Effector CD8-positive, alpha-beta T cell (primary cell): ENCODE results near the gene ADAM23.

ENCODE experiments used
- DNase-seq: peaks from one replicate; lab custom pipeline; 2025; lab: John Stamatoyannopoulos, UW

Gene ADAM23

DNA sequence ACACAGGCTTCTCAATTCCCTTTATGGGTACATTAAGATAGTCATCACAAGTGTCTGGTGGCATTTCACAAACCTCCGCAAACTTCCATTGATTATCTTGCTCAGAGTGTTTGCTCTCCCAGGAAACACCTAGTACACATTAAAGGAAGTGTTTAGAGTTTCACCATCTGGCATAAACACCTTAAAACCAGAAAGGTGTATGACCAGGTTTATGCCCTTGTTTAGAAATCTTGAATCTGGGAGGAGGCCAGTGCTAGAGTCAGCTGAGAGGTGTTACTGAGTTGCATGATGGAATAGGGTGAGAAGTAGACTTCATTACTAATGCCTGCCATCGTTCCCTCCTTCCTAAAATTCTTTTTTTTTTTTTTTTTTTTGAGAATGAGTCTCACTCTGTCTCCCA is 120.0 kb downstream of the ADAM23 start:
- DNase-seq = no peak

DNA sequence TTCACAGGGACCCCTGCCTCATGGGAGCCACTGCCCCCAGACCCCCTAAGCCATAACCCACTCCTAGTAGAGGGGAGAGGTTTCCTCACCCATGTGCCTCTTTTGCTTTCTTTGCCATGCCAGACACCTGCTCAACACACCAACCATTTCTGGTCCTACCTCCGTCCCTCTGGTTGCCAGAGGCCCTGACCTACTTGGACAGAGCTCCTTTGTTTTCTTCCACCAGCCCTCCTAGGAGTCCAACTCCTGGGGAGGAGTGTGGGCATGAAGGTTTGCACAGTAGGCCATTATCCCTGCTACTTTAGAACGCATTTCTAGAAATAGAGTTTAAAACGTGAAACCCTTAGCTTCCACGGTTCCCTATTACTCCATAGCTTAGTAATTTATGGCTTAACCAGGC is 122.3 kb downstream of the ADAM23 start:
- no peak for DNase-seq

DNA sequence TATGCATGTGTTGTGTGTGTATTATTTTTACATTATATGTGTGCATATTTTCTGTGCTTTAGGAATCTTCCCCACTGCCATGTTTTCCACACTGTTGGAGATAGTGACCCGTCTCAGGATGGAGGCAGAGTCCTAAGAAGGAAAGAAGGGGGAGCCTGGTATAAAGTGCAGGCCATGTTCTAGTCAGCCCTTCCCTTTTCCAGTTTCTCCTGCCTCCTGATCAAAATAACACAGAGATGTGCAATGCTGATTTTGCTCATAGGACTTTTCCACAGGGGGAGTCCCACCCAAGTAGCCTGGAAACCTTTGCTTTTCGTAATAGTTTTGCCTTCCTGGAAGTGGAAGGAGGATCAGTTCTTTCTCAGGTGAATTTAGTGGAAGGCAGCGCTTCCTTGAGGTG is 126.1 kb downstream of the ADAM23 start:
- no peak for DNase-seq

DNA sequence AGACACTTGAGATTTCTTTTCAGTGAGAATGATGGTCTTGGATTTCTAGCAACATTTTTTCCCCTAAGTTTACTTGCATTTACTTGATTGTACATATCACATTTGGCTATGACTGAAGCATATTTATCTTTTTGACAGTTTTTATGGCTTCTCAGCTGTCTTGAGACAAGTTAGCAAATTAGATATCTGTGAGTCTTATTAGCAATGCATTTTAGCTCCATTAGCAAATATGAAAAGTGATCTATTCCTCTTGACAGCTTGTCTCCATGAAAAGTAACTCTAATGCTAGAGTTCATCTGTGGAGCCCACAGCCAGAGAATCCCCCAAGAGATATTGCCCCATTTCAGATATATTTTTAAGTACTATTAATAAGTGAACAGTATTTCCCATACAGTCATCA is 126.9 kb downstream of the ADAM23 start:
- DNase-seq = no peak

DNA sequence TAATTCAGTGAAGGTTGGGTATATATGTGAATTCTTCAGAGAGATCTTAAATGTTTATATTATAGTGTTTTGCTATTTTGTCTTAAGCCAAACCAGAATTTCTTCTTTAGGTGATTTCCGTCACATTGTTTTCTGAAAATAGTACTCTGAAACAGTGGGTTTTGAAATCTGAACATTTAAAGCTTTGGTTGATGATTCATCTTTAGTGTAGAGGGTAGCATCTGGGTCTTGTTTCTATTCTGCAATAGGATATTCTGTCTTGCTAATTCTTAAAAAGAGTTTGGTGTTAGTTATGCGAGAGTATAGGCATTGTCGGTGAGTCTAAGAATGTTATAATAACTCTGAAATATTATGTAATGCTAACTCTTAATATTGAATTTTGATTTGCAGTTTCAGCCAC is 129.4 kb downstream of the ADAM23 start:
- no peak for DNase-seq

DNA sequence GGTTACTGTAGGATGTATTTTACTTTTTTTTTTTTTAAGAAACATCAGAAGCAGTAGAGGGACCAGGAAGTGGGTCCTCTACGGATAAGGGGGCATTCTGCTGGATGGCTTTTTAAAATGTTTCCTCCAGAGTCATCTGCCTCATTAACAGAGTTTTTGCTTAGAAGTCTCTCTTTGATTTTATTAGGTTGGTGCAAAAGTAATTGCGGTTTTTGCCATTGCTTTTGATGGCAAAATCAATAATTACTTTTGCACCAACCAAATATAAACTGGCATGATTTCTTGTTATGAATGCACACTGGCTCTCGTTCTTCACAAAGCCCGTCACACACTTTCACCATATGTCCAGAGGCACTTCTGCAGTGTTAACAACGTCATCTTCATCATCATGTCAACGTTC is 130.5 kb downstream of the ADAM23 start:
- DNase-seq = no peak

DNA sequence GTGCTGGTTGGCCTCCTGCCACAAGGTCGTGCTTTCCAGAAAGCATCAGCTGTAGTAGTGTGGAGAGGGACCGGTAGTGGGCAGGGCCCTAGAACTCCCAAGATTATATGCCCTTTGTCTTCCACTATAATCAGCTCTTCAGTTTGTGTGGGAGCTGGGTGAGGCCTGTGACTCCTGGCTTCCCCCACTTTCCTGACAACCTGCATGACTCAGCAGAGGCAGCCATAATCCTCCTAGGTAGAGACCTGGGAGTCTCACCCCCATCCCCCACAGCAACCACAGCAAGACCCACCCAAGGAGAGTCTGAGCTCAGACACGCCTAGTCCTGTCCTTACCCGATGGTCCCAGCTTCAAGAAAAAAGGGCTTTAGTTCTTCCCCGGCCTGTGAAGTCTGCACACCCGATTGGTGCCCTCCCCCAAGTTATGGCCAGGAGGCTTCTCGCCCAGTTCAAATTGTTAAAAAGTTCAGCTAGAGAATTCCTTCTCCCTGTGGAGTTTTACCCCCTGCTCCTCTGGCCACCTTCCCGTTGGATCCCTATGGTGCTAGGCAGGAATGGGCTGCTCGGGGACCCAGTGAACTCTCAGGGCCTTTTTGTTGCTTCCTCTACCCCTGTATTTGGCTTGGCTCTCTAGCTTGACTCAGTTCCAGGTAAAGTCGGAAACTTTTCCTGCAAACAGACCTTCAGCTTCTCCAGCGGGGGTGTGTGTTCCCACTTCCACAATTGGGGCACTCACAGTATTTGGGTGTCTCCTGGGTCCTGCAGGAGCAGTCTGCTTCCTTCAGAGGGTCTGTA is 141.2 kb downstream of the ADAM23 start:
- DNase-seq = no peak

DNA sequence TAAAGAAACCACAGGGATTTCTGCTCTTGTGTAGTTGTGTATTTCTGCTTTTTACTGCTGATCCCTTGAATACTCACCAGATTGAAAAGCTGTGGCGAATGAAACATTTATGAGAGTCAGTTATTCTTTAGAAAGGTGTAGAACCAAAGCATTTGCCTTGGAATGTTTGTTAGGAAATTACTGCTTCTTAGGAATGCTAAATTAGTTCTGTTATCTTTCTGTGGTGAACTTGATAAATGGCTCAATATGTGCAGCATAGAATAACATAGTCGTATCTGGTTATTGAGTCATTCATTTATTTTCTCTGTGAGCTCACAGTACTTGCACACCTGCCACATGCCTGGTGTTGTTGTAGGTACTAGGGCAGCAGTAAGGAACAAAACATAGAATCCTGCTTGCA is 142.0 kb downstream of the ADAM23 start:
- DNase-seq = no peak

DNA sequence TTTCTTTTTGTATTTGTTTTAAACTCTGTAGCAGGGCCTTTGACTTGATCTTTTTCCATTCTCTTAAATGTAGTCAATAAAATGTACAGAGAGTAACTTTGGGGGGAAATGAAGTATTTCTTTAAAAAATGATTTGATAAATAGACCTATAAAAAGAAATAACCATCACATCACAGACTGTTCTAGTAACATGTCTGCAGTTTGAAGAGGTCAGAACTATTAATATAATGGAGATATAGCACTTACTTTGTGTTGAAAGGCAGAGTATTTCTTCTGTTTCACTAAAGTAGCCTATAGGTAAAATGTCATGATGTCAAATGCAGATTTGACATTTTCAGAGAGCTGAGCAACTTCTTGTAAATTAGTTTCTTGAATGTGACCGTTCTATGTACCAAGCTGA is 143.3 kb downstream of the ADAM23 start:
- DNase-seq = no peak

DNA sequence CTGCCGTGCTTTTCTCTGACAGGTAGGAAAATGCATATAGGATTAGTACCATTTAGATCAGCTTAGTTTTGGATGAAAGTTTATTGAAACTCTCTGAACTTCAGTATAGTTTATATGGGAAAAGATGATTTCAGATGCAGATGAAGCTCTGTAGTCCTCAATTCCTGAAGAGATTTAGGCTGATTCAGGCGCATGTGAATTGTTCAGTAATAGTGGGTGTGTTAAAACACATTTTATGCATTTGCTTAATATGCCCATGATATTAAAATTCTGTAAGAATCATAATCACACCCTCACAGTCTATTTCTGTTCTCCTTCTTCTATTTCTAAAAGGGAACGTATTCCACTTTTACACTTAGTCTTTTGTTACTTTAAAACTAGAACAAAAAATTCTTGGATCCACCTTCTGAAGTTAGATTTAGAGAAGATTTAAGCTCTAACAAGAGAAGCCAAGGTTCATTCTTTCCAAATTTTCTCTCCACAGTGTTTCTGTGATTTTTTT is 154.4 kb downstream of the ADAM23 start:
- DNase-seq = no peak

DNA sequence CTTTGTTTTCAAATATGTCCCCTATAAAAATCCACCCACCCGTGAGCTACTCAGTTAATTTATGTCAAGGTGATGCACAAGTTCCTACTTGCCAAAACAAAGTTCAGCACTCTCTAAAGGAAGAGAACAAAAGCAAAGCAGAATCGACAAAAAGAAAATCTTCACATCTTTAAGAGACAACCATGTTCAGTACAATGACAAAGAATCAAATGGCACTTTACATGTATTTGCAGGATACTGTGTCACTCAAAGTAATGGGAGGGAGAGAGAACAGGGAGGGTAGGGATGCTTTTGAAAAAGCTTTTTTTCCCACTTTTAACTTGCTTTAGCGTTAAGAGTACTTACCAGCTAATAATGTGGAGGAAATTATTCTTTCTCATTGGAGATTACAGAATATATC is 159.9 kb downstream of the ADAM23 start:
- no peak for DNase-seq

DNA sequence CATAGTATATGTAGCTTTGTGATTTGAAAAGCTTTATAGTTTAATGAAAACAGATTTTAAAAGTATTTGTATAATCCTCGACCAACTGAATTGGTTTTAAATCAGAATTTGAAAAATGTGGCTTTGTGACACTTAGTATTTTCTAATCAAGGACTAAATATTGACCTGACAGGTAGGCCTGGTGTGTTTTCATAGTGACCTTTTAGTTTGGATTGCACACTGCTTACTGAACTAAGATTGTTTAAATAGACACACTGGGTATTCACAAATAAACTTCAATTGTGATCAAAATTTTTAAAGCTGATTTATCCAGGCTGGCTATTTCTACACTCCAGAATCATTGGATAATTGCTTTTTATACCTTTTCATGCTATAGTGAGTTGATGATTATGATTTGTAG is 167.1 kb downstream of the ADAM23 start:
- no peak for DNase-seq

DNA sequence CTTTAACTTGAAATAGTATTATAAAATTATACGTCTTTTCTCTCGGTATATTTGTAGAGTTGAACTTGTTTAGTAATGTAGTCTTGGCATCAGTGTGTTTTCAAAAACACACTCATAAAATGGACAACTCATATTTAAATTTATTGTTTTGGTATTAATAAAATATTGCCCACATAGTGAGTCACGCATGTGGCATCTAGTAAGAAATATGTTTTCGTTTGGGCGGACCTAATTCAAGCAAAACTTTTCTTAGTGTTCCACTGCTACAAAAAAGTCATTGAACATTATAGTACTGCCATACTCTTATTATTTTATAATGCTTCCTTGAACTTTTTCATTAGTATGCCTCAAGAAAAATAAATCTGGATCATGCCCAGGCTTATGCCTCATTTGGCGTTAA is 167.9 kb downstream of the ADAM23 start:
- no peak for DNase-seq

DNA sequence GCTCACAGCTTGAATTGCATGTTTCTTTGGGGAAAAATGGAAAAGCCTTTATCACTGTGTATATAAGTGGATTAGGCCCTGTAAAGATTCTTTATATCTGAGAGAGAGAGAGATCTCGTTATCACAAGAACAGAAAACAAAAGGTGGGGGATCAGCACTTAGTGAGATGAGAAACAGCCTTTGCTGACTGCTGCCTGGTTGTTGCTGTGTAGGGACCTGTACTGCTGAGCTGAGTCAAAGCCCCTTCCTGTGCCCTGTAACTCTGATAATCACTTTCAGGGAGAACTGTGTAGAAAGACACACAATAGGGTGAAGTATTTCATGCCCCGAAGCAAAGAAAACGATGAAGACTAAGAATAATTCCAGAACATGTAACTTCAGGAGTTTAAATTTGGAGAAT is 168.4 kb downstream of the ADAM23 start:
- DNase-seq = no peak

DNA sequence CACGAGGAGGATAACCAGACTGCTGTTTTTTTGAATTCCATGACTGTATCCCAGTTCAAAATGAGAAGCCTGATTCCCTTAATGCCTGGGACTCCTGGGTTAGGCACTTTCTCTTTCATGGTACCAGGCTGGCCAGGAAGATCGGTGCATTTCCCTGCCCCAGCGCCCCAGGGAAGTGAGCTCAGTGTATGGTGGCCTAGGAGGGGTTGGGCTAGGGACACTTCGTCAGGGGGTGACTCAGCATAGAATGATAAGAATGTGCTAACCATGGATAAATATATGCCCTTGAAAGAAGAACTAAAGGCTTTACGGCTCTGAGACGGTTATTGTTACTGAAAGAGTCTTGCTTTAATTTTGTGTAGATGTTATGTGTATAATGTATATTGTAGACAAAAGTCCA is 171.5 kb downstream of the ADAM23 start:
- DNase-seq = no peak

DNA sequence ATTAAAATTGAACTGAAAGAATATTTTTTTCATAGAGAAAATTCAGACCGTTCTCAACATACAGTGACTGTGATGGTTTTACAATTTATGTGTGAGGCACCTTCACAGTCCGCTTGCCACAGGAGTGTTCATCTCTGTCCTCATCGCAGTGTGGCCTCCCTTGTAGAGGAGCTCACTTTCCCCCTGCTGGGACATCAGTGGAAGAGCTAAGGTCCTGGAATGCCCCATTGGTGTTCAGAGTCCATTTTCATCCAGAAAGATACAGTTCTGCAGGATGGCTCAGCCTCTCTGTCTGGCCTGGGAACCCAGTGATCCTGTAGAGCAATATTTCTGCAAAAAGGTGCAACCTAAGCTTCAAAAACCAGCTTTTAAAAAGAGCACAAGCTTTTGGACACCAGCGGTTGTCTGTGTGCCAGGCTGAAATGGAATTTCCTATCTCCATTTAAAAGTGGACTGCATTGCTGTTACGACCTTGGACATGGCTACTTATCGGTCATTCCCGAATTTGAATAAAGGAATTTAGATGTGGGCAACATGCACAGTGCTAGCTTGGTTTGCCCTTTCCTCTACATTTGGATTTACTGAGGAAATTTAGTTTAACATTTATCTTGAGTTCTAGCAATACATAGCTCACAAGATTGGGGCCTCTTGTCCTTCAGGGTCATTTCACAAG is 172.2 kb downstream of the ADAM23 start:
- DNase-seq = no peak

DNA sequence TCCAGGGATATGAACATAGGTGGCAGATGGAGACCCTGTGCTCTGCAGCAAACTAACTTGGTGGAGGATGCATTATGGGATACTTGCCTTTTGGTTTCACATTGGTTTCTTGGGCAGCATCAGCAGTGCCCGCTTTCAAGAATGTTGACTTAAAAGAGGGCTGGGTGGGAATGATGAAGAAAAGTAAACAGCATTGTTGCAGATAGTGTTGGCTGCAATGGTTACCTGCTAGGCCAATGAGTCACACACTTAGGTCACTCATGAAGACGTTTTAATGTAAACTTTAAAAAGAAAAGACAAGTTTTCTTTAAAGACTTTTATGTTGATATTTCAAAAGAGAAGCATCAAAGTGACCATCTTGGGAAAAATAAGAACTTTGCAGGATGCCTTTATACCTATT is 172.8 kb downstream of the ADAM23 start:
- DNase-seq = no peak

DNA sequence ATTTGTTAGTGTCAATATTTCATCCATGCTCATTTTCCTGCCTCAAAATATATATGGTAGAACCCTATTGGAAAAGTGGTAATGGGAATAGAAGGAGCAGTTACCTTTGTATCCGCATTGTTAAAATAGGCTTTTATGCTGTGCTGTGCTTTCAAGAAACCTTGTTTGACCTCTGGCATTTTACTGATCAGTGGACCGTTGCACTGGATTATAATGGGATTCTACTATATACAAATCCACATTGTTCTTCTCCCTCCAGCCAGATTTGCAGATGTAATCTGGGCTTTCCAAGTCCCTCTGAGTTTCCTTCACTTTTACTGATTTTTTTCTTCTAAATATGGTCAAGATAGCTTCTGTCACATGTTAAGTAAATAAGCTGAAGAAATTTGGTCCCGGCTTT is 175.7 kb downstream of the ADAM23 start:
- DNase-seq = no peak

DNA sequence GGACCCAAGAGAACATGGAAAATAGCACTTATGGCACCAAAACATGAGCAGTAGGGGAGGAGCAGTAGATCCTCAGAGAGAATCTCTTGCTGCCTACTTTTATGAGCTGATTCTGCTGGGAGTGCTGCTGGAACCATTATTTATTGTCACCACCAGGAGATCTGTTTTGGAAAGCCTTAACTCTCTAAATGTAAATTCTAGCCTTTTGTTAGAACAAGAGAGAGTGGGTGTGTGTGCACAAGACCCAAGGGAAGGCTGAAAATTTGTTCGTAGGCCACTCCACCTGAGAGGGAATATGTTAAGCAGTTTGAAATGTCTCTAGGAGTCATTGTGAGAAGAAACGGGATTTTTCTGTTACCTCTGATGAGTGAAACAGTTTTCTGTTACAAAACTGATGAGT is 182.8 kb downstream of the ADAM23 start:
- DNase-seq = no peak

DNA sequence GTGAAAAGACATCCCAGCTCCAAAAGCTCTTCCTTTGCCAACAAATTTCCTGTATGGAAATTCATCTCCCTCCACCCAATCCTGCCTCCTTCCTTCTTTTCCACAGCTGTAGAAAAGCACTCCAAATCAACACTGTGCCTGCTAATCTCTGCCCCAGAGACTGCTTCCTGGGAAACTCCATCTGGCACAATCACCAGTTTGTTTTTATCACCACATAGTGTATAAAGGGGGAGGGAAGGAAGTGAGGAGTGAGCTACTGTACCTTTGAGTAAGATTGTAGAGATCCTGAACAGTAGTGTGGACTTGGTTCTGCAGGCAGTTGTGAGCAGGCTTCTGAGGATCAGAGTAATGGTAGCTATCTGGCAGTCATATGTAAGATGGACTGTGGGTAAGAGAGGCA is 184.3 kb downstream of the ADAM23 start:
- no peak for DNase-seq

DNA sequence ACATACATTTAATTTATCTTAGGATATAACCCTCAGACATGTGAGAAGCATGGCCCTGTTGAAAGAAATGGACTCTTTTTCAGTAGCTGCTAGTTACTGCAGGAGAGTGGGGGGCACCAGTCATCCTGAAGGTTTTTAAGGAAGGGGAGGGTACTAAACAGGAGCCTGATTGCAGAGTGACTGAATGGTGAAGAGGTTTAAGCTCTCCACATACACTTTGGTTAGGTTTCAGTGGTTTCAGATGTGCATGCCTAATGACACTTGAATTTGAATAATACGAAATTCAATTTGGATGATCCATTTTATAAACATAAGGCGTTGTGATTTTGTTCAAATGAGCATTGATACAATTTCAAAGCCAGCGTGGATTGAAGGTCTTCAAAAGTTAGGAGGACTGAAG is 188.0 kb downstream of the ADAM23 start:
- no peak for DNase-seq

DNA sequence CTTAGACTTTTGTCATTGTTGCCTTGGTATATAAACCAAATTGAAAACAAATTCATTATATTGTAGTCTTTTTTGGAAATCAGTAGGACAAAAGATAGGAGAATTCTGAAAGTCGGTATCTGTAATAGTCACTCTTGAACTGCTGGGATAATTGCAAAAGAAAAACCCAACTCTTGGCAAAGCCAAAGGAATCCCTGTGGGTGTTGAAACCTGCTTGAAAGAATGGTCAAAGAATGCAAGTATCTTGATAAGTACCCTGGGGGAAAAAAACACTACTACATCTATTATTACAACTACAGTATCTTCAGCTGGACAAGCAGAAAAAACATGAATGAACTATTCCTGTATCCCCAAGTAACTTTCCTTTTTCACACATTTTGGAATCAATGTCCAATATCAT is 191.7 kb downstream of the ADAM23 start:
- no peak for DNase-seq

DNA sequence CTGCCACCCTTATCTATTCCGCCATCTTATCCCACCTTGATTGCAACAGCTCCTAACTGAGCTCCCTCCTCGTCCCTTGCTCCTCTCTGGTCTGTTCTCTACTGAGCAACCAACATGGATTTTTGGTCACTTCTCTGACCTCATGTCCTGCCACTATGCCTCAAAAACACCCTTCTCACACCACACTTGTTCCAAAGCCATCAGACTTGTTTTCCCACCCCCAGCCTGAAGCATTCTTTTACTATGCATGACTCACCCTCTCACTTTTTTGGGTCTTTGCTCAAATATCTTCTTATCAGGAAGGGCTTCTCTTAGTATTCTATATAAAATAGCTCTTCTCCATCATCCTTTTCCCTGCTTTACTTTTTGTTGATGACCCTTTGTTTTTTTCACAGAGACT is 196.3 kb downstream of the ADAM23 start:
- no peak for DNase-seq

DNA sequence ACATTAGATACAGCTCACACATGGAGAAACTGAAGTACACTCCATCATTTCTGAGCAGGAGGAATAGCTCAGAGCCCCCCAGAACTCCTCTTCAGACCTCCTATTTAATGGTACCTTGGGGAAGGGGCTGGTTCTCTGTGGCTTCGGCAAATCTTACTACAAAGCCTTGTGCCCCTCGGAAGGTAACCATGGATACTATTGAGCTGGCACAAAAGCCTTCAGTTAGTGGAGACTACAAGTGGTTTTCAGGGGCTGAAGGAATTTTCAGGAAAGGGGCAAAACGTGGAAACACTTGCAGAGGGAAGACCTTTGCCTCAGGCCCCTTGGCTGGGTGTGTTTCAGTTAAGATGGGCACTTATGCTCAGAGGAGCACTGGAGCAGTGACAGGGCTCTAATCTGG is 197.9 kb downstream of the ADAM23 start:
- DNase-seq = no peak
